ENCODE results near the gene XXYLT1. TPM values are rescaled to one million over a fixed set of nuclear protein-coding genes. Genes with fewer than 3 reads are reported as not detected.
A peak's percentile ranks its signal among the peaks of the same experiment; 100 is the strongest.

The XXYLT1 gene
- total and polyA plus RNA-seq, 9 of the 15 experiments (the other 6 are each of a cell fraction or from before 2014, with no cell fraction given), result 1.9 to 18.9 (median 15.0) TPM

GRCh38 chr3:195150181-195151118 lies 120.5 kb downstream of the XXYLT1 start (continued):
- TF ChIP-seq SP2 (IDR thresholded peaks at IDR 0.05; ENCODE audit: extremely low read depth, low read depth, low read length, poor library complexity, severe bottlenecking) (no peak), ETV5 (CRISPR knock-in tag; IDR thresholded peaks at IDR 0.05; ENCODE audit: low read depth) (peak; percentile 89), CHD7 (IDR thresholded peaks at IDR 0.05; ENCODE audit: low read depth, low read length) (no peak), ZBTB1 (CRISPR knock-in tag; IDR thresholded peaks at IDR 0.05; ENCODE audit: borderline replicate concordance, low read depth) (no peak; the same call in 1 of the 2 replicates), ZBTB11 (CRISPR knock-in tag; IDR thresholded peaks at IDR 0.05) (peak in 1 of 3 experiments; percentile 68; a peak in 2 of 6 replicates), ZBTB49 (CRISPR knock-in tag; IDR thresholded peaks at IDR 0.05; ENCODE audit: borderline replicate concordance) (no peak)

Measured in K562 (cell line).